Bronchial epithelial cell (primary cell): Measurements from ENCODE around the gene ALDH6A1. TPM values are rescaled to one million over a fixed set of nuclear protein-coding genes. Genes with fewer than 3 reads are reported as not detected.

ENCODE experiments used
- DNase-seq: peaks from one replicate; pipeline ENCODE4 v3.0.0-alpha.2; 2010; ENCODE audit warnings: low read depth
- FAIRE-seq: peaks from 2 replicates; lab custom pipeline; 2011; peaks lifted over from hg19 to GRCh38; lab: Jason Lieb, UNC
- H3K27me3 ChIP-seq: 2 replicates; pipeline ENCODE4 v1.5.1; 2011; ENCODE audit warnings: low read length; ENCODE audit not compliant: control insufficient read depth, insufficient read depth
- H3K36me3 ChIP-seq: 2 replicates; pipeline ENCODE4 v1.5.1; 2011; ENCODE audit warnings: low read length; ENCODE audit not compliant: control insufficient read depth, insufficient read depth
- H3K4me3 ChIP-seq: 2 replicates; pipeline ENCODE4 v1.5.1; 2011; ENCODE audit warnings: mild to moderate bottlenecking, low read depth, low read length, control low read depth
- CTCF ChIP-seq: IDR thresholded peaks from 2 replicates; pipeline ENCODE4 v1.5.1; 2011; ENCODE audit warnings: mild to moderate bottlenecking, moderate library complexity, low read length, control low read depth, inconsistent platforms; ENCODE audit not compliant: insufficient read depth, severe bottlenecking
- total RNA-seq: library from RNA; depleted of rRNA; stranded (reverse); fragments of >200 nt; gene quantifications from 2 replicates; pipeline ENCODE4 v1.2.1, GENCODE V29; 2014

The ALDH6A1 gene
- total RNA-seq, 1 donor from 2014 or later = 22.1 TPM

DNA sequence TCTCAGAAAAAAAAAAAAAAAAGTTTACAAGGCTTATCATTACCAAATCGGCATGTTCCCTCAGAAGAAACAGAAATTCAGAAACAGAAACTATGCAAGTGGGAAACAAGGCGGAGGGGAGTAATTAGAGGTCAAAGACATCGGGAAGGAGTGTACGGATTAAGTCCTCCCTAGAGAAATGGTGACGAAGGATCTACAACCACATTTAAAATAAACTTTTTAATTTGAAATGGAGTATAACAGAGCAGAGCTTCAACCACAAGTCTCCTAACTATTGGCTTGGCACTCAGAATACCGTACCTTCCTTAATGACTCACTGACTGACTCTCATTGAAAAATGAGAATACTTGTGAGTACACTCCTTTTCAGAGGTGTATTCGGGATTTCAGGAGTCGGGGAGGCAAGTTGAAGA, 66.1 kb downstream of the ALDH6A1 start:
- FAIRE-seq (no peak), DNase-seq (peak; percentile 85)
- no peaks in the 10 kb centered on the region for H3K27me3 ChIP-seq

DNA sequence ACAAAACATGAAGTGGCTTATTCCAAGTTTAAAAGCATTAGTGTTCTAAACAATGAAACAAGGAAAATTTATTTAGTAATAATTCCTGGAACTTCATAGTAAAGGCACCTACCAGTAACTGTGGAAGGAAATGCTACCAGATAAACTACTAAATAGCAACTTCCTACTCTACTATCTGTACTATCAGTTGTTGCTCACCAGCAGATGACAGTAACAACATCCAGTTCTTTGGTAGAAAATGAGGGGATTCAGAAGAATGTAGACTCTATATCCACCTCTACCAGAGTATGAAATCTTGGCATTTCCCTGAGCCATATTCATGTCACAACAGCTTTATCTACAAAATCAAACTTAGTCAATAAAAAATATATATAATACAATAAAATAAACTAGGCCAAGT, 68.3 kb downstream of the ALDH6A1 start:
- DNase-seq (no peak), FAIRE-seq (no peak)
- Histone ChIP-seq H3K27me3 (no peaks in the 10 kb centered on the region), H3K36me3 (peaks cover 7% of the 10 kb centered on the region), H3K4me3 (no peak overlapping the region)
- TF ChIP-seq CTCF = no peak

More for the DNA sequence above, 66.1 kb downstream of the ALDH6A1 start:
- no peak for TF ChIP-seq CTCF
- Histone ChIP-seq H3K4me3 (peak overlapping the region; percentile 97), H3K36me3 (peaks cover 1% of the 10 kb centered on the region)

DNA sequence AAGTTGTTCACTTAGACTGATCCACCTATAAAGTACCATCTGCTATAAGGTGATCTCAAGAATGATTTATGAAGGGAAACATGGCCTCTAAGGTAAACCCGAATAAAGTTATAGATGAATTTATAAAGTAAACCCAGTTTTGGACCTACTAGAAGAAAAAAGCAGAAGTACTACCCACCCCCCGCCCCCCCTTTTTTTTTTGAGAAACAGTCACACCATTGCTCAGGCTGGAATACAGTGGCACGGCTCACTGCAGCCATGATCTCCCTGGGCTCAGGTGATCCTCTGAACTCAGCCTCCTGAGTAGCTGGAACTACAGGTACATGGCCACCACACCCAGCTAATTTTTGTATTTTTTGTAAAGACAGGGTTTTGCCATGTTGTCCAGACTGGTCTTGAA, 69.1 kb downstream of the ALDH6A1 start:
- H3K36me3 ChIP-seq = peaks cover 8% of the 10 kb centered on the region
- no peak for FAIRE-seq
- no peak overlapping the region for H3K4me3 ChIP-seq
- DNase-seq = no peak
- no peak for TF ChIP-seq CTCF
- no peaks in the 10 kb centered on the region for H3K27me3 ChIP-seq

DNA sequence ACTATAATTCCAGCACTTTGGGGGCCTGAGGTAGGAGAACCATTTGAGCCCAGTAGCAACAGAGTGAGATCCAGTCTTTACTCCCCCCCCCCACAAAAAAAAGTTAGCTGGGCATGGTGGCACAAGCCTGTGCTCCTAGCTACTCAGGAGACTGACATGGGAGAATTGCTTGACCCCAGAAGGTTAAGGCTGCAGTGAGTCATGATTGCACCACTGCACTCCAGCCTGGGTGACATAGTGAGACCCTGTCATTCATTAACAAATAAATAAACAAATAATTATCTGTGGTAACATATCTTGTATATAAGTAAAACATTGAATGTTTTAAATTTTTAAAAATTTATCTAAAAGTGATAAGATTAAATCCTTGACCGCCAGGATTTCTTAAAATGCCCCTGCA, 70.0 kb downstream of the ALDH6A1 start:
- TF ChIP-seq CTCF = no peak
- Histone ChIP-seq H3K4me3 (no peak overlapping the region), H3K27me3 (no peaks in the 10 kb centered on the region), H3K36me3 (peaks cover 8% of the 10 kb centered on the region)
- DNase-seq (no peak), FAIRE-seq (no peak)

- H3K27me3 ChIP-seq = no peaks in the 10 kb centered on the region
- no peak for DNase-seq
- no peak overlapping the region for H3K4me3 ChIP-seq
- H3K36me3 ChIP-seq = peaks cover 12% of the 10 kb centered on the region
- no peak for TF ChIP-seq CTCF
- FAIRE-seq = no peak
These were observed 75.3 kb downstream of the ALDH6A1 start for GRCh38 chr14:74008843-74009499.

Other genes starting within 250 kb of the ALDH6A1 start
- 5.8 and 7.2 TPM in 2 replicates for gene PTGR2, start 232.6 kb downstream of the ALDH6A1 start, total RNA-seq
- gene ZNF410, start 197.6 kb downstream of the ALDH6A1 start, total RNA-seq = 126 and 131 TPM in 2 replicates
- gene FAM161B, start 134.4 kb downstream of the ALDH6A1 start, total RNA-seq = 1.5 and 1.6 TPM in 2 replicates
- gene COQ6, start 134.2 kb downstream of the ALDH6A1 start, total RNA-seq = 13.4 and 18.8 TPM in 2 replicates
- 13.7 TPM in 2 replicates for gene ENTPD5, start 65.2 kb downstream of the ALDH6A1 start, total RNA-seq
- 1.3 and 1.9 TPM in 2 replicates for gene BBOF1, start 65.1 kb downstream of the ALDH6A1 start, total RNA-seq
- 7.9 and 8.4 TPM in 2 replicates for gene LIN52, start 503 bp upstream of the ALDH6A1 start, total RNA-seq
- not detected in 2 replicates for gene VSX2, start 155.0 kb upstream of the ALDH6A1 start, total RNA-seq
- 13.2 and 14.0 TPM in 2 replicates for gene ABCD4, start 218.5 kb upstream of the ALDH6A1 start, total RNA-seq